HepG2 (cell line): ENCODE results near the gene HACE1. TPM values are rescaled to one million over a fixed set of nuclear protein-coding genes. Genes with fewer than 3 reads are reported as not detected.

ENCODE experiments used
- ATAC-seq: fragments of 200-7000 bp; cut with Tn5 transposase; 3 replicates; pipeline ENCODE4 v1.9.1; 2020; ENCODE audit warnings: mild to moderate bottlenecking, moderate library complexity
- BruUV-seq: library from RNA; stranded (reverse); fragments of 400-500 nt; replicated peaks from 2 replicates; lab custom pipeline; 2021; lab: Mats Ljungman, UMichigan
- CTCF ChIA-PET: fragments of 300-600 bp; formaldehyde crosslinking; extraction: SDS; loops from one replicate; lab custom pipeline; 2021; ENCODE audit warnings: low total read pairs, inconsistent platforms, low intra/inter-chr PET ratio; lab: Yijun Ruan, JAX
- POLR2A ChIA-PET: fragments of 350-600 bp; sonication (Branson Sonifier 250); formaldehyde crosslinking; loops from one replicate; lab custom pipeline; 2020; ENCODE audit warnings: antibody characterized with exemption, inconsistent platforms; lab: Yijun Ruan, JAX
- DNase-seq: peaks from one replicate; pipeline ENCODE4 v3.0.0-alpha.2; 2015; ENCODE audit warnings: low spot score
- FAIRE-seq: peaks from 3 replicates; lab custom pipeline; 2011; peaks lifted over from hg19 to GRCh38; lab: Jason Lieb, UNC
- H2AFZ ChIP-seq: one replicate; pipeline ENCODE4 v1.6.1; 2011; ENCODE audit warnings: low read length, inconsistent platforms
- H3K27ac ChIP-seq: fragments of 300-600 bp; 3 replicates; pipeline ENCODE4 v1.8.0; 2011; ENCODE audit warnings: mixed run types, mild to moderate bottlenecking, mixed read lengths, low read length, inconsistent platforms; ENCODE audit not compliant: insufficient read depth; ENCODE audit errors: extremely low read length
- H3K27me3 ChIP-seq, 2 experiments: fragments of 200-600 bp in 1 of 2; 2 replicates in 1 of 2; 3 replicates in 1 of 2; pipeline versions ENCODE4 v1.6.0 to v1.8.0; 2011; ENCODE audit warnings: low read length in 2 of 2, mild to moderate bottlenecking in 2 of 2, moderate library complexity in 2 of 2, inconsistent platforms in 1 of 2; ENCODE audit not compliant: insufficient read depth in 2 of 2, control insufficient read depth in 1 of 2
- H3K36me3 ChIP-seq, 2 experiments: fragments of 200-600 bp in 1 of 2; replicated peaks in 1 of 2; 2 replicates in 1 of 2; 3 replicates in 1 of 2; pipeline versions ENCODE4 v1.5.1 to v1.8.0; 2011; ENCODE audit warnings: low read length in 2 of 2, inconsistent platforms in 1 of 2; ENCODE audit not compliant: insufficient read depth in 2 of 2, control insufficient read depth in 1 of 2
- H3K4me1 ChIP-seq: 2 replicates; pipeline ENCODE4 v1.5.1; 2012; ENCODE audit warnings: low read length, inconsistent platforms; ENCODE audit not compliant: insufficient read depth
- H3K4me2 ChIP-seq: 2 replicates; pipeline ENCODE4 v1.6.0; 2011; ENCODE audit warnings: low read depth, low read length, inconsistent platforms
- H3K4me3 ChIP-seq, 3 experiments: fragments of 200-600 bp in 1 of 3; sonication (generic), shearing (Covaris generic) in 1 of 3; replicated peaks in 1 of 3; 2 replicates each; pipeline ENCODE4 v1.5.1; 2011 to 2016; ENCODE audit warnings: low read length in 3 of 3, inconsistent platforms in 2 of 3, low read depth in 2 of 3, mild to moderate bottlenecking in 2 of 3, control low read depth in 1 of 3, mixed read lengths in 1 of 3; ENCODE audit not compliant: insufficient read depth in 1 of 3
- H3K79me2 ChIP-seq: one replicate; pipeline ENCODE4 v1.6.1; 2011; ENCODE audit warnings: low read length, inconsistent platforms; ENCODE audit not compliant: insufficient read depth
- H3K9ac ChIP-seq: 2 replicates; pipeline ENCODE4 v1.6.0; 2011; ENCODE audit warnings: mild to moderate bottlenecking, low read depth, low read length, inconsistent platforms; ENCODE audit not compliant: insufficient read depth
- H3K9me3 ChIP-seq: 2 replicates; pipeline ENCODE4 v1.5.1; 2012; ENCODE audit warnings: mild to moderate bottlenecking, low read length
- H4K20me1 ChIP-seq: 2 replicates; pipeline ENCODE4 v1.6.0; 2011; ENCODE audit warnings: inconsistent platforms, mild to moderate bottlenecking, low read length, moderate library complexity; ENCODE audit not compliant: insufficient read depth
- MAFK ChIP-seq, 2 experiments: IDR thresholded peaks in 1 of 2; conservative IDR thresholded peaks in 1 of 2; 2 replicates each; pipeline ENCODE4 v1.6.1; 2011; ENCODE audit warnings: improper control_type of control experiment in 2 of 2, low read length in 2 of 2
- NCOR1 ChIP-seq: fragments of 200-600 bp; sonication (generic); IDR thresholded peaks from 2 replicates; pipeline ENCODE4 v1.7.0; 2017; ENCODE audit warnings: antibody characterized with exemption, low read length, borderline replicate concordance
- RFX1 ChIP-seq: fragments of 450-650 bp; IDR thresholded peaks from 2 replicates; pipeline ENCODE4 v1.6.1; 2017
- SP1 ChIP-seq, 2 experiments: fragments of 450-650 bp in 1 of 2; sonication (generic) in 1 of 2; formaldehyde crosslinking in 1 of 2; IDR thresholded peaks; 2 replicates each; pipeline versions ENCODE4 v1.4.0 to v1.6.1; 2016 to 2020; ENCODE audit warnings: missing genetic modification reagents in 1 of 2
- XBP1 ChIP-seq: sonication (generic); formaldehyde crosslinking; IDR thresholded peaks from 2 replicates; pipeline ENCODE4 v1.5.0; 2020; ENCODE audit warnings: missing genetic modification reagents
- ZNF333 ChIP-seq: sonication (generic); formaldehyde crosslinking; IDR thresholded peaks from 2 replicates; pipeline ENCODE4 v1.4.0; 2020; ENCODE audit warnings: mild to moderate bottlenecking, missing genetic modification reagents, borderline replicate concordance
- ZNF337 ChIP-seq: sonication (generic); formaldehyde crosslinking; IDR thresholded peaks from 2 replicates; pipeline ENCODE4 v1.5.1; 2020; ENCODE audit warnings: missing genetic modification reagents, low read depth, mild to moderate bottlenecking, borderline replicate concordance
- ZNF629 ChIP-seq: sonication (generic); formaldehyde crosslinking; conservative IDR thresholded peaks from 2 replicates; pipeline ENCODE4 v1.5.0; 2020; ENCODE audit warnings: missing genetic modification reagents
- WGBS: methylation state at CpG from one replicate; pipeline ENCODE4 v1.1.6; 2017; ENCODE audit warnings: low lambda C conversion rate; 5-methylcytosine and 5-hydroxymethylcytosine counted together
- in situ Hi-C: cut with HindIII; loops from 2 replicates; pipeline ENCODE4 v1.10.0; 2017; ENCODE audit warnings: low pct_unique_long_range_greater_than_20kb; ENCODE audit not compliant: extremely low pct_ligation_motif_present
- intact Hi-C: fragments of 100-400 bp; cut with micrococcal nuclease; formaldehyde crosslinking; loops from one replicate; pipeline ENCODE4 v1.10.0; 2022; ENCODE audit not compliant: unreplicated experiment
- polyA plus RNA-seq, 8 experiments: library from polyadenylated mRNA; depleted of rRNA in 3 of 8; stranded (reverse) in 7 of 8; unstranded in 1 of 8; fragments of >200 nt; fragmentation: Illumina TruSeq in 4 of 8; extraction: Trizol in 4 of 8; gene quantifications; 2 replicates each; pipeline versions ENCODE4 v1.2.1 to v1.2.3, GENCODE V29; 2011 to 2016; ENCODE audit warnings: low read depth in 4 of 8, missing spikeins in 1 of 8, mixed read lengths in 1 of 8; ENCODE audit not compliant: insufficient read depth in 1 of 8
- total RNA-seq, 5 experiments: library from RNA; depleted of rRNA; stranded (reverse); fragments of >200 nt; fragmentation: Illumina TruSeq; extraction: Trizol; gene quantifications; 2 replicates each; pipeline ENCODE4 v1.2.3, GENCODE V29; 2016; ENCODE audit warnings: low read depth in 1 of 5
- TF ChIP-seq, protein P1 (sequence below): sonication (generic); formaldehyde crosslinking; IDR thresholded peaks from 2 replicates; pipeline ENCODE4 v1.8.1; 2023; ENCODE audit warnings: mild to moderate bottlenecking, inconsistent platforms, moderate library complexity, missing genetic modification reagents, borderline replicate concordance
- TF ChIP-seq, protein P2 (sequence below): sonication (generic); formaldehyde crosslinking; IDR thresholded peaks from 2 replicates; pipeline ENCODE4 v1.4.0; 2020; ENCODE audit warnings: missing genetic modification reagents
- TF ChIP-seq, protein P3 (sequence below): sonication (generic); formaldehyde crosslinking; IDR thresholded peaks from 2 replicates; pipeline ENCODE4 v1.5.0; 2020; ENCODE audit warnings: missing genetic modification reagents

The HACE1 gene
- total and polyA plus RNA-seq, 2 of the 13 experiments (the other 11 are each of a cell fraction or from before 2014, with no cell fraction given) = 8.9 to 11.4 TPM

DNA sequence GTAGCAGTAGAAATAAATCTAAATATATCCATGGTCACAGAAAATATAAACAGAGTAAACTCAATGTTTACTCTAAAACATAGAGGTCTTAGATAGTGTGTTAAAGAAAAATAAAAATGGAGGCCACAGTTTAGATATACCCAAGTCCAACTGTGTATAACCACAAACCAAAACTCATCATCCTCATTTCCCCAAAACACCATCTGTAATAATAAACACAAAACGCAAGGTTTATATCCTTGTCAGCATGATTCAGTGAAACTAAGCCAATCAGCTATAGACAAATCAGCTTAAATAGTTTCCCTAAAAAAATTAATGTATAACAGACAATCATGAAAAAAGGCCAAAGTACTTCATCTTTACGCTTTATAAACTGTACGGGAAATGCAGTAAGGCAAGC, 2.7 kb upstream of the HACE1 start:
- Histone ChIP-seq H3K27ac (no peak overlapping the region), H3K79me2 (peaks cover 9% of the 10 kb centered on the region), H3K36me3 (no peaks in the 10 kb centered on the region), H3K9ac (no peak overlapping the region), H3K9me3 (no peaks in the 10 kb centered on the region), H3K4me3 (no peak overlapping the region), H3K4me1 (peaks cover 18% of the 10 kb centered on the region), H3K27me3 (no peaks in the 10 kb centered on the region; a peak in 1 of 5 replicates), H3K4me2 (no peak overlapping the region), H2AFZ (no peak overlapping the region), H4K20me1 (no peaks in the 10 kb centered on the region)
- ChIA-PET CTCF (no interaction called here), POLR2A (no interaction called here)
- DNase-seq = no peak
- TF ChIP-seq XBP1 (CRISPR knock-in tag) = no peak
- no peak for TF ChIP-seq ZNF629
- 0 out of 4 replicates have a peak, but pooled peaks of 1 of the 2 experiments have one; percentile 3 for TF ChIP-seq MAFK (conservative IDR thresholded peaks at IDR 0.05 in 1 of 2, IDR thresholded peaks at IDR 0.05 in 1 of 2; ENCODE audit: low read length in 2 of 2)
- TF ChIP-seq ZNF333 (CRISPR knock-in tag) = no peak
- no peak for TF ChIP-seq NCOR1
- TF ChIP-seq, protein P1, sequence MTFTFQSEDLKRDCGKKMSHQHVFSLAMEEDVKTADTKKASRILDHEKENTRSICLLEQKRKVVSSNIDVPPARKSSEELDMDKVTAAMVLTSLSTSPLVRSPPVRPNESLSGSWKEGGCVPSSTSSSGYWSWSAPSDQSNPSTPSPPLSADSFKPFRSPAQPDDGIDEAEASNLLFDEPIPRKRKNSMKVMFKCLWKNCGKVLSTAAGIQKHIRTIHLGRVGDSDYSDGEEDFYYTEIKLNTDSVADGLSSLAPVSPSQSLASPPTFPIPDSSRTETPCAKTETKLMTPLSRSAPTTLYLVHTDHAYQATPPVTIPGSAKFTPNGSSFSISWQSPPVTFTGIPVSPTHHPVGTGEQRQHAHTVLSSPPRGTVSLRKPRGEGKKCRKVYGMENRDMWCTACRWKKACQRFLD (CRISPR knock-in tag) = no peak
- no TSS peak for BruUV-seq
- no peak for FAIRE-seq
- intact Hi-C loops = no loop called here
- 60% methylated on average over 3 of the region's 3 CpGs for WGBS
- ATAC-seq = no peak
- in situ Hi-C loops = no loop called here

DNA sequence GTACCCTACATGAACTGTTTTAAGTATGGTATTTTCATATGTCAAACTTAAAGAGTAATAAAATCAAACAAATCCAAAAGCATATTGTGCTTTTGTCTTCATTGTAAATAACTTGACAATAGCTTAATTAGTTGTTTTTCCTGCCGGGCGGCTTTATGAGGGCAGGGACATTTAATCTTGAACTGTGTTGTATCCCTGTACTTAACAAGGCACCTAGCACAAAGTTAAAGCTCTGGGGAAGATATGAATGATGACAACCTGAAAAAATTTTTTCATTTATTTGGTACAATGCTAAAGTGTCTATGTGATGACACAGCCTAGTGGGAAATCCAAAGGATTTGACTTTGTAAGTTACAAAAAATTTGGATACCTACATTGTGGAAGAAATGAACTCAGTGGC, 502 bp upstream of the HACE1 start:
- Histone ChIP-seq H3K79me2 (peaks cover 9% of the 10 kb centered on the region), H3K9me3 (no peaks in the 10 kb centered on the region), H3K4me3 (peak overlapping the region; percentile 94 to 98 (median 95)), H3K4me1 (peaks cover 18% of the 10 kb centered on the region), H4K20me1 (no peaks in the 10 kb centered on the region), H3K27ac (no peak overlapping the region), H3K4me2 (peak overlapping the region; percentile 77), H3K27me3 (no peaks in the 10 kb centered on the region; a peak in 1 of 5 replicates), H3K36me3 (no peaks in the 10 kb centered on the region), H2AFZ (peak overlapping the region; percentile 79), H3K9ac (peak overlapping the region; percentile 45; the same call in 1 of the 2 replicates)
- 66% methylated on average over 2 of the region's 2 CpGs for WGBS
- intact Hi-C loops = no loop called here
- ATAC-seq (no peak), DNase-seq (no peak), FAIRE-seq (no peak)
- POLR2A ChIA-PET = interaction anchor here (1.0 to 1.3 kb wide), 2 partner anchors 96 to 98 kb away, joined by 3 to 7 read pairs; no protein-coding TSS in a partner anchor
- BruUV-seq = no TSS peak
- in situ Hi-C loops = no loop called here
- CTCF ChIA-PET = no interaction called here
- no peak for TF ChIP-seq ZNF337 (CRISPR knock-in tag)
- TF ChIP-seq, protein P2, sequence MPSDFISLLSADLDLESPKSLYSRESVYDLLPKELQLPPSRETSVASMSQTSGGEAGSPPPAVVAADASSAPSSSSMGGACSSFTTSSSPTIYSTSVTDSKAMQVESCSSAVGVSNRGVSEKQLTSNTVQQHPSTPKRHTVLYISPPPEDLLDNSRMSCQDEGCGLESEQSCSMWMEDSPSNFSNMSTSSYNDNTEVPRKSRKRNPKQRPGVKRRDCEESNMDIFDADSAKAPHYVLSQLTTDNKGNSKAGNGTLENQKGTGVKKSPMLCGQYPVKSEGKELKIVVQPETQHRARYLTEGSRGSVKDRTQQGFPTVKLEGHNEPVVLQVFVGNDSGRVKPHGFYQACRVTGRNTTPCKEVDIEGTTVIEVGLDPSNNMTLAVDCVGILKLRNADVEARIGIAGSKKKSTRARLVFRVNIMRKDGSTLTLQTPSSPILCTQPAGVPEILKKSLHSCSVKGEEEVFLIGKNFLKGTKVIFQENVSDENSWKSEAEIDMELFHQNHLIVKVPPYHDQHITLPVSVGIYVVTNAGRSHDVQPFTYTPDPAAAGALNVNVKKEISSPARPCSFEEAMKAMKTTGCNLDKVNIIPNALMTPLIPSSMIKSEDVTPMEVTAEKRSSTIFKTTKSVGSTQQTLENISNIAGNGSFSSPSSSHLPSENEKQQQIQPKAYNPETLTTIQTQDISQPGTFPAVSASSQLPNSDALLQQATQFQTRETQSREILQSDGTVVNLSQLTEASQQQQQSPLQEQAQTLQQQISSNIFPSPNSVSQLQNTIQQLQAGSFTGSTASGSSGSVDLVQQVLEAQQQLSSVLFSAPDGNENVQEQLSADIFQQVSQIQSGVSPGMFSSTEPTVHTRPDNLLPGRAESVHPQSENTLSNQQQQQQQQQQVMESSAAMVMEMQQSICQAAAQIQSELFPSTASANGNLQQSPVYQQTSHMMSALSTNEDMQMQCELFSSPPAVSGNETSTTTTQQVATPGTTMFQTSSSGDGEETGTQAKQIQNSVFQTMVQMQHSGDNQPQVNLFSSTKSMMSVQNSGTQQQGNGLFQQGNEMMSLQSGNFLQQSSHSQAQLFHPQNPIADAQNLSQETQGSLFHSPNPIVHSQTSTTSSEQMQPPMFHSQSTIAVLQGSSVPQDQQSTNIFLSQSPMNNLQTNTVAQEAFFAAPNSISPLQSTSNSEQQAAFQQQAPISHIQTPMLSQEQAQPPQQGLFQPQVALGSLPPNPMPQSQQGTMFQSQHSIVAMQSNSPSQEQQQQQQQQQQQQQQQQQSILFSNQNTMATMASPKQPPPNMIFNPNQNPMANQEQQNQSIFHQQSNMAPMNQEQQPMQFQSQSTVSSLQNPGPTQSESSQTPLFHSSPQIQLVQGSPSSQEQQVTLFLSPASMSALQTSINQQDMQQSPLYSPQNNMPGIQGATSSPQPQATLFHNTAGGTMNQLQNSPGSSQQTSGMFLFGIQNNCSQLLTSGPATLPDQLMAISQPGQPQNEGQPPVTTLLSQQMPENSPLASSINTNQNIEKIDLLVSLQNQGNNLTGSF (CRISPR knock-in tag) = no peak
- TF ChIP-seq RFX1 = no peak
- TF ChIP-seq, protein P3, sequence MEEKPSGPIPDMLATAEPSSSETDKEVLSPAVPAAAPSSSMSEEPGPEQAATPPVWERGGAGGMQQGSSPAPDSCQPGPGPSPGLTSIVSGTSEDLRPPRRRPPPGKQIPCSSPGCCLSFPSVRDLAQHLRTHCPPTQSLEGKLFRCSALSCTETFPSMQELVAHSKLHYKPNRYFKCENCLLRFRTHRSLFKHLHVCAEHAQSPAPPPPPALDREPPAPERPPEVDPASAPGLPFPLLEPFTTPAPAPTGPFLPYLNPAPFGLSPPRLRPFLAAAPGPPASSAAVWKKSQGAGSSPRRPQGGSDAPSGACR = 0 out of 2 replicates have a peak, but pooled peaks have one; percentile 14
- TF ChIP-seq SP1 (IDR thresholded peaks at IDR 0.05) = no peak
- no peak for TF ChIP-seq SP1 (CRISPR knock-in tag; IDR thresholded peaks at IDR 0.05)
